Upper lobe of right lung (tissue), 1 donor: ENCODE data around the gene IDI1. TPM values are rescaled to one million over a fixed set of nuclear protein-coding genes. Genes with fewer than 3 reads are reported as not detected.

Source experiments
- ATAC-seq: fragments of 200-7000 bp; cut with Tn5 transposase; one replicate; pipeline ENCODE4 v1.9.1; 2020; ENCODE audit warnings: mild to moderate bottlenecking, moderate library complexity
- DNase-seq: peaks from one replicate; pipeline ENCODE4 v3.0.0-alpha.2; 2020
- H3K27ac ChIP-seq: fragments of 200-600 bp; one replicate; pipeline ENCODE4 v1.8.0; 2022
- H3K27me3 ChIP-seq: fragments of 200-600 bp; one replicate; pipeline ENCODE4 v1.8.0; 2022; ENCODE audit warnings: mild to moderate bottlenecking
- H3K36me3 ChIP-seq: fragments of 200-600 bp; one replicate; pipeline ENCODE4 v1.8.0; 2022
- H3K4me1 ChIP-seq: fragments of 200-600 bp; one replicate; pipeline ENCODE4 v1.8.0; 2022
- H3K4me3 ChIP-seq: fragments of 200-600 bp; one replicate; pipeline ENCODE4 v1.8.0; 2022; ENCODE audit warnings: mild to moderate bottlenecking
- H3K9me3 ChIP-seq: fragments of 200-600 bp; one replicate; pipeline ENCODE4 v1.8.0; 2022
- CTCF ChIP-seq: fragments of 200-600 bp; IDR thresholded peaks from one replicate; pipeline ENCODE4 v1.8.0; 2022; ENCODE audit warnings: antibody characterized with exemption
- intact Hi-C: fragments of 100-400 bp; cut with DNase I; formaldehyde crosslinking; loops from one replicate; pipeline ENCODE4 v1.11.0; 2022
- total RNA-seq: library from RNA; stranded (reverse); fragmentation: NEBNext Ultra II Directional; extraction: Animal tissue kit (Norgen Biotek cat#: 25700); gene quantifications from one replicate; pipeline ENCODE4 v1.2.1, GENCODE V29; 2021
- donor health status: DM: no; HTN: yes; CAD: no; lungs with severe emphysema.

Gene IDI1
- total RNA-seq, 1 donor from 2014 or later, result 68.5 TPM

GRCh38 chr10:1084011-1084950 lies 35.4 kb upstream of the IDI1 start:
- Histone ChIP-seq H3K36me3 (peaks cover 96% of the 10 kb centered on the region), H3K4me1 (no peaks in the 10 kb centered on the region), H3K9me3 (no peaks in the 10 kb centered on the region), H3K27me3 (no peaks in the 10 kb centered on the region), H3K27ac (no peak overlapping the region), H3K4me3 (no peak overlapping the region)
- no peak for TF ChIP-seq CTCF
- ATAC-seq (no peak), DNase-seq (no peak)
- intact Hi-C loops, result no loop called here

GRCh38 chr10:1083581-1083980 lies 34.7 kb upstream of the IDI1 start:
- H3K4me3 ChIP-seq, result no peak overlapping the region
- no peaks in the 10 kb centered on the region for H3K9me3 ChIP-seq
- peaks cover 96% of the 10 kb centered on the region for H3K36me3 ChIP-seq
- no peak for TF ChIP-seq CTCF
- intact Hi-C loops, result no loop called here
- H3K27ac ChIP-seq, result no peak overlapping the region
- DNase-seq (no peak), ATAC-seq (no peak)
- H3K4me1 ChIP-seq, result no peaks in the 10 kb centered on the region
- H3K27me3 ChIP-seq, result no peaks in the 10 kb centered on the region

- H3K4me1 ChIP-seq, result no peaks in the 10 kb centered on the region
- DNase-seq (no peak), ATAC-seq (no peak)
- H3K9me3 ChIP-seq, result no peaks in the 10 kb centered on the region
- TF ChIP-seq CTCF, result no peak
- H3K4me3 ChIP-seq, result no peak overlapping the region
- H3K36me3 ChIP-seq, result peaks cover 73% of the 10 kb centered on the region
- H3K27ac ChIP-seq, result no peak overlapping the region
- H3K27me3 ChIP-seq, result no peaks in the 10 kb centered on the region
- intact Hi-C loops, result no loop called here
Measured at GRCh38 chr10:1078668-1079067, 29.7 kb upstream of the IDI1 start.

- Histone ChIP-seq H3K27ac (no peak overlapping the region), H3K4me1 (no peaks in the 10 kb centered on the region), H3K36me3 (peaks cover 56% of the 10 kb centered on the region), H3K9me3 (no peaks in the 10 kb centered on the region), H3K4me3 (no peak overlapping the region), H3K27me3 (no peaks in the 10 kb centered on the region)
- peak; percentile 90 for ATAC-seq
- peak; percentile 32 for TF ChIP-seq CTCF
- intact Hi-C loops, result no loop called here
- DNase-seq, result peak; percentile 90
Measured at GRCh38 chr10:1074748-1075308, 25.9 kb upstream of the IDI1 start.

- ATAC-seq (peak; percentile 37), DNase-seq (no peak)
- H3K27ac ChIP-seq, result no peak overlapping the region
- no peaks in the 10 kb centered on the region for H3K9me3 ChIP-seq
- H3K4me3 ChIP-seq, result no peak overlapping the region
- intact Hi-C loops, result no loop called here
- TF ChIP-seq CTCF, result no peak
- peaks cover 50% of the 10 kb centered on the region for H3K36me3 ChIP-seq
- H3K4me1 ChIP-seq, result no peaks in the 10 kb centered on the region
- no peaks in the 10 kb centered on the region for H3K27me3 ChIP-seq
Measured at GRCh38 chr10:1074052-1074747, 25.3 kb upstream of the IDI1 start.
